Stomach (tissue), 9 donors: ENCODE measurements around the gene JAKMIP1. TPM values are rescaled to one million over a fixed set of nuclear protein-coding genes. Genes with fewer than 3 reads are reported as not detected.

Source experiments
- DNase-seq, 2 donors: peaks; one replicate each; pipeline versions ENCODE4 v3.0.0 to v3.0.0-alpha.2; 2013 to 2019
- H3K27ac ChIP-seq, 5 donors: fragments of 200-600 bp in 4 of 5; sonication (generic) in 4 of 5; one replicate each; pipeline ENCODE4 v1.5.1; 2013 to 2019; ENCODE audit warnings: mild to moderate bottlenecking in 1 of 5, moderate library complexity in 1 of 5
- H3K27me3 ChIP-seq, 3 donors: fragments of 200-600 bp; sonication (generic); one replicate each; pipeline ENCODE4 v1.5.1; 2017 to 2019; ENCODE audit warnings: mixed run types in 1 of 3
- H3K36me3 ChIP-seq, 4 donors: fragments of 200-600 bp; sonication (generic); 1 replicate in 3 of 4; 2 replicates in 1 of 4; pipeline ENCODE4 v1.5.1; 2016 to 2019
- H3K4me1 ChIP-seq, 4 donors: fragments of 200-600 bp; sonication (generic); one replicate each; pipeline ENCODE4 v1.5.1; 2016 to 2019
- H3K4me3 ChIP-seq, 4 donors: fragments of 200-600 bp; sonication (generic) in 3 of 4; one replicate each; pipeline ENCODE4 v1.5.1; 2016 to 2019; ENCODE audit warnings: mild to moderate bottlenecking in 1 of 4
- H3K9me3 ChIP-seq, 4 donors: fragments of 200-600 bp; sonication (generic); one replicate each; pipeline ENCODE4 v1.5.1; 2016 to 2019
- CTCF ChIP-seq, 7 experiments: fragments of 450-650 bp in 4 of 7; fragments of 200-600 bp in 3 of 7; sonication (generic) in 3 of 7; IDR thresholded peaks; one replicate each; pipeline ENCODE4 v1.5.1; 2016 to 2019; ENCODE audit warnings: antibody characterized with exemption in 7 of 7, control low read depth in 2 of 7, mild to moderate bottlenecking in 1 of 7
- EP300 ChIP-seq: sonication (generic); formaldehyde crosslinking; IDR thresholded peaks from one replicate; pipeline ENCODE4 v1.6.1; 2017; ENCODE audit warnings: antibody characterized with exemption
- POLR2A ChIP-seq, 4 donors: fragments of 450-650 bp; IDR thresholded peaks; one replicate each; pipeline ENCODE4 v1.6.1; 2016; ENCODE audit warnings: antibody characterized with exemption in 4 of 4, control low read depth in 2 of 4, mild to moderate bottlenecking in 1 of 4, moderate library complexity in 1 of 4
- POLR2AphosphoS5 ChIP-seq, 3 donors: sonication (generic); formaldehyde crosslinking; IDR thresholded peaks; one replicate each; pipeline ENCODE4 v1.6.1; 2016; ENCODE audit warnings: antibody characterized with exemption in 3 of 3
- whole genome bisulfite sequencing, 5 donors: extraction: QIAGEN DNeasy Blood & Tissue Kit in 3 of 5; methylation state at CpG; one replicate each; pipeline versions ENCODE4 v1.1.5 to v1.1.7; 2013 to 2018; 5-methylcytosine and 5-hydroxymethylcytosine counted together
- intact Hi-C: fragments of 100-400 bp; cut with DNase I; formaldehyde crosslinking; loops from one replicate; pipeline ENCODE4 v1.15.1; 2023; ENCODE audit warnings: low total_unique reads
- polyA plus RNA-seq, 3 donors: library from polyadenylated mRNA; stranded (reverse); fragments of 200-250 nt; gene quantifications; one replicate each; pipeline ENCODE4 v1.2.3, GENCODE V29; 2013
- total RNA-seq, 5 donors: library from RNA; depleted of rRNA; stranded (reverse); fragments of >200 nt; gene quantifications; one replicate each; pipeline versions ENCODE4 v1.1.0 to v1.2.3, GENCODE V29; 2014 to 2016
- donor health status: healthy with polysubstance abuse.
- donor health status: Bipolar disorder and iron deficiency.
- donor health status: healthy.

The JAKMIP1 gene
- total and polyA plus RNA-seq, 8 donors: 0.18 to 10.3 (median 0.54) TPM; not detected in 2

- Histone ChIP-seq H3K27me3 (peaks cover 0 to 17% (median 0%) of the 10 kb centered on the region in 3 donors), H3K36me3 (no peaks in the 10 kb centered on the region), H3K4me3 (no peak overlapping the region), H3K4me1 (peaks cover 0 to 9% (median 7%) of the 10 kb centered on the region in 4 donors), H3K9me3 (no peaks in the 10 kb centered on the region), H3K27ac (peak overlapping the region in 1 of 5 donors; percentile 60)
- TF ChIP-seq POLR2A (IDR thresholded peaks at IDR 0.05) (no peak), EP300 (no peak), CTCF (IDR thresholded peaks at IDR 0.05) (no peak), POLR2AphosphoS5 (IDR thresholded peaks at IDR 0.05) (no peak)
- whole genome bisulfite sequencing, 5 donors: 51 to 77% (median 56%) methylated on average over 11 to 14 of the region's 14 CpGs
- no peak for DNase-seq
- intact Hi-C loops: no loop called here
These were observed 129.0 kb downstream of the JAKMIP1 start for GRCh38 chr4:6071191-6071958.

- Histone ChIP-seq H3K27me3 (peaks cover 0 to 17% (median 0%) of the 10 kb centered on the region in 3 donors), H3K36me3 (no peaks in the 10 kb centered on the region), H3K4me3 (no peak overlapping the region), H3K4me1 (peaks cover 0 to 9% (median 7%) of the 10 kb centered on the region in 4 donors), H3K9me3 (no peaks in the 10 kb centered on the region), H3K27ac (no peak overlapping the region)
- TF ChIP-seq CTCF (IDR thresholded peaks at IDR 0.05) (no peak), POLR2A (IDR thresholded peaks at IDR 0.05) (no peak), POLR2AphosphoS5 (IDR thresholded peaks at IDR 0.05) (no peak), EP300 (no peak)
- no peak for DNase-seq
- intact Hi-C loops: no loop called here
- WGBS, 5 donors: 81 to 88% (median 83%) methylated on average over 29 of the region's 29 CpGs
These were observed 130.3 kb downstream of the JAKMIP1 start for GRCh38 chr4:6069845-6070709.

- Histone ChIP-seq H3K9me3 (no peaks in the 10 kb centered on the region), H3K4me1 (peaks cover 0 to 9% (median 7%) of the 10 kb centered on the region in 4 donors), H3K27ac (no peak overlapping the region), H3K36me3 (no peaks in the 10 kb centered on the region), H3K4me3 (no peak overlapping the region), H3K27me3 (peaks cover 0 to 17% (median 0%) of the 10 kb centered on the region in 3 donors)
- intact Hi-C loops: no loop called here
- no peak for DNase-seq
- 57 to 83% (median 73%) methylated on average over 2 of the region's 2 CpGs for WGBS, 5 donors
- no peak for TF ChIP-seq POLR2AphosphoS5 (IDR thresholded peaks at IDR 0.05)
- no peak for TF ChIP-seq POLR2A (IDR thresholded peaks at IDR 0.05)
- no peak for TF ChIP-seq CTCF (IDR thresholded peaks at IDR 0.05)
- no peak for TF ChIP-seq EP300
These were observed 131.4 kb downstream of the JAKMIP1 start for GRCh38 chr4:6068986-6069385.

GRCh38 chr4:6065934-6066590 is 134.3 kb downstream of the JAKMIP1 start:
- WGBS, 5 donors: 74 to 81% (median 80%) methylated on average over 10 of the region's 10 CpGs
- TF ChIP-seq EP300 (no peak), CTCF (IDR thresholded peaks at IDR 0.05) (no peak), POLR2AphosphoS5 (IDR thresholded peaks at IDR 0.05) (no peak), POLR2A (IDR thresholded peaks at IDR 0.05) (no peak)
- intact Hi-C loops: no loop called here

More at GRCh38 chr4:6065934-6066590, 134.3 kb downstream of the JAKMIP1 start:
- Histone ChIP-seq H3K9me3 (peaks cover 0 to 6% (median 3%) of the 10 kb centered on the region in 4 donors), H3K36me3 (no peaks in the 10 kb centered on the region), H3K27ac (no peak overlapping the region), H3K4me1 (no peaks in the 10 kb centered on the region), H3K4me3 (no peak overlapping the region), H3K27me3 (peaks cover 0 to 17% (median 0%) of the 10 kb centered on the region in 3 donors)
- DNase-seq: no peak
